Fibroblast of skin of scalp (primary cell): ENCODE results near the gene EPHB4.
A peak's percentile ranks its signal among the peaks of the same experiment; 100 is the strongest.
"Not testable (repeated sequence)": the region's sequence is repeated elsewhere in the genome, so short reads cannot be mapped to it uniquely, and the experiment has no call there.

Experiments
- DNase-seq: peaks from one replicate; pipeline ENCODE4 v3.0.0-alpha.2; 2013

The EPHB4 gene

GRCh38 chr7:100819586-100819985 lies 7.7 kb downstream of the EPHB4 start:
- DNase-seq: no peak

DNA sequence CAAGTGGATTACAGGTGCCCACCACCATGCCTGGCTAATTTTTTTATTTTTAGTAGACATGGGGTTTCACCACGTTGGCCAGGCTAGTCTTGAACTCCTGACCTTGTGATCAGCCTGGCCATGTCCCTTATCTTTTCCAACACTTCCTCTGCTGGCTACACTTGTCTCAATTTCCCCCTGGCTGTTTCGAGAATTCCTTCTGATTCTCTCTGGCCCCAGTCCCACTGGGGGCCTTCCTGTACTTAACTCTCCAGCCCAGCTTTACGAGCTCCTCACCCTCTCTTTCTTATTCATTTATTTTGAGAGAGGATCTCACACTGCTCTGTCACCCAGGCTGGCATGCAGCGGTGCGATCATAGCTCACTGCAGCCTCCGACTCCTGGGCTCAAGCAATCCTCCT lies 8.5 kb downstream of the EPHB4 start:
- DNase-seq: no peak

DNA sequence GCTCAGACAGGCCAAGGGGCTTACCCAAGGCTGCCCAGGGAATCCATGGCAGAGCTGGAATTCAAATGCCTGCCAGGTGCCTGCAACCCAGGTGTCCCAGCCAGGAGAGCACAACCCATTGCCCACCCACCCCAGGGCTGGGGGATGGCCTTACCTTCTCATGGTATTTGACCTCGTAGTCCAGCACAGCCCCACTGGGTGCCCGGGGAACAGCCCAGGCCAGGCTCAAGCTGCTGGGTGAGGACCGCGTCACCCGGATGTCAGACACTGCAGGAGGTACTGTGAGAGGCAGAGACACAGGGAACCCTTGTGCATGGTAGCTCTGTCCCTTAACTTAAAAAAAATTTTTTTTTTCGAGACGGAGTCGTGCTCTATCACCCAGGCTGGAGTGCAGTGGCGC lies 9.0 kb downstream of the EPHB4 start:
- no peak for DNase-seq

DNA sequence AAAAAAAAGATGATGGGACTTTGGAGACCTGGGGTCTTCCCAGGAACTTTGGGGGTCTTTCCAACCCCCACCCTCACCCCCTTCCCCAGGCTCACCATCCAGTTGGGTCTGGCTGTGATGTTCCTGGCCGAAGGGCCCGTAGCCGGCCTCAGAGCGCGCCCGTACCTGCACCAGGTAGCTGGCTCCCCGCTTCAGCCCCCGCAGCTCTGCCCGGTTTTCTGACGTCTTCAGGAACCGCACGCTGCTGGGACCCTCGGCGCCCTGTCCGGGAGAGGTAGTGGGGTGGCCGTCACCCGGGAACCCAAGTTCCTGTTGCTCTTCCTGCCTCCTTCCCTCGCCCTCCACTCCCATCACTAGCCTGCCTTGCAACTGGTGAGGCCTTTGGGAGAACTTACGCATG lies 10.2 kb downstream of the EPHB4 start:
- DNase-seq: no peak

DNA sequence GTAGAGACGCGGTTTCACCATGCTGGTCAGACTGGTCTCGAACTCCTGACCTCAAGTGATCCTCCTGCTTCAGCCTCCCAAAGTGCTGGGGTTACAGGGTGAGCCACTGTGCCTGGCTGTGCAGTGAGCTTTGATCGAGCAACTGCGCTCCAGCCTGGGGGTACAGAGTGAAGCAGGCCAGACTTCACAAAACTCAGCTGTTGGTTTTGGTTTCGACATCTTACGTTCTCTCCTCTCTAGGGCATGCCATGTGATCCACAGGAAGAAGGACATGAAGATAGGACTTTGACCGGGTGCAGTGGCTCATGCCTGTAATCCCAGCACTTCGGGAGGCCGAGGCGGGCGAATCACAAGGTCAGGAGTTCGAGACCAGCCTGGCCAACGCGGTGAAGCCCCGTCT lies 10.8 kb downstream of the EPHB4 start:
- not testable (repeated sequence) for DNase-seq

DNA sequence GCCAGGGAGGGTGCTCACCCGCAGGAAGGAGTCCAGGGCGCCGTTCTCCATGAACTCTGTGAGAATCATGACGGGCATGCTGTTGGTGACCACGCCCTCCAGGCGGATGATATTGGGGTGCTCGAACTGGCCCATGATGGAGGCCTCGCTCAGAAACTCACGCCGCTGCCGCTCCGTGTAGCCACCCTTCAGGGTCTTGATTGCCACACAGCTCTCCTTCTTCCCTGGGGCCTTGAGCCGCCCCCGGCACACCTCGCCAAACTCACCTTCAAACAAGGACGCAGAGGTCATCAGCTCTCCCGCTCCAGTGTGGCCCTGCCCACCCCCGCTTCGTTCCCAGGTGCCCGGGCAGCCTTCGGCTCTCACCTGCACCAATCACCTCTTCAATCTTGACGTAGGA lies 14.6 kb downstream of the EPHB4 start:
- no peak for DNase-seq

DNA sequence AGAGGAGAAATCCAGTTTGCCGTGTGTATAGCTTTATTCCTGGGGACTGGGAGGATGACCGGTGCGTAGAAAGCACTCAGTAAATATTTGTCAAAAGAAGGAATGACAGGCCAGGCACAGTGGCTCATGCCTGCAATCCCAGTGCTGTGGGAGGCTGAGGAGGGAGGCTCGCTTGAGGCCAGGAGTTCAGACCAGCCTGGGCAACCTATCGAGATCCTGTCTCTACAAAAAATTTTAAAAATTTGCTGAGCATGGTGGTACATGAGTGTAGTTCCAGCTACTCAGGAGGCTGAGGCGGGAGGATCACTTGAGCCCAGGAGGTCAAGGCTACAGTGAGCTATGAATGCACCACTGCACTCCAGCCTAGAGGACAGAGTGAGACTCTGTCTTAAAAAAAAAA lies 15.8 kb downstream of the EPHB4 start:
- no peak for DNase-seq

DNA sequence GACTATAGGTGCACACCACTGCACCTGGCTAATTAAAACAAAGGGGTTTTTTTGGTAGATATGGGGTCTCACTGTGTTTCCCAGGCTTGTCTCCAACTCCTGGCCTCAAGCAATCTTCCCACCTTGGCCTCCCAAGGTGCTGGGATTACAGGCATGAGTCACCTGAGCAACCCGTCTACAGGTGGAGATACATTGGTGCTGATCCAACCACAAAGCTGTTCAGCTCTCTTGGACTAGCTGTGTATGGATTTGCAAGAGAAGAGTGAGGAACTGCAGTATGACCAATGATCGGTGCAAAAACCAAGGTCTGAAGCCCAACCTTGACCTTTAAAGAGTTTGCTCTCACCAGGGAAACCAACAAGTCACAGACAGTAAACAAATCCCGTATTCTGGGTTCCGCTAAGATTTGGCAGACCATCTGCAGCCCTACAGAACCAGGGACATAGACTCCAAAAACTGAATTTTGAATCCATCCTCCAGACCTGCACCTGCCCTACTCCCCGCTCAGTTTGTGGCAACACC lies 18.9 kb downstream of the EPHB4 start:
- DNase-seq: no peak

GRCh38 chr7:100806883-100807282 lies 20.4 kb downstream of the EPHB4 start:
- not testable (repeated sequence) for DNase-seq

GRCh38 chr7:100806276-100806675 lies 21.0 kb downstream of the EPHB4 start:
- DNase-seq: no peak

GRCh38 chr7:100804681-100805431 lies 22.5 kb downstream of the EPHB4 start:
- DNase-seq: no peak

DNA sequence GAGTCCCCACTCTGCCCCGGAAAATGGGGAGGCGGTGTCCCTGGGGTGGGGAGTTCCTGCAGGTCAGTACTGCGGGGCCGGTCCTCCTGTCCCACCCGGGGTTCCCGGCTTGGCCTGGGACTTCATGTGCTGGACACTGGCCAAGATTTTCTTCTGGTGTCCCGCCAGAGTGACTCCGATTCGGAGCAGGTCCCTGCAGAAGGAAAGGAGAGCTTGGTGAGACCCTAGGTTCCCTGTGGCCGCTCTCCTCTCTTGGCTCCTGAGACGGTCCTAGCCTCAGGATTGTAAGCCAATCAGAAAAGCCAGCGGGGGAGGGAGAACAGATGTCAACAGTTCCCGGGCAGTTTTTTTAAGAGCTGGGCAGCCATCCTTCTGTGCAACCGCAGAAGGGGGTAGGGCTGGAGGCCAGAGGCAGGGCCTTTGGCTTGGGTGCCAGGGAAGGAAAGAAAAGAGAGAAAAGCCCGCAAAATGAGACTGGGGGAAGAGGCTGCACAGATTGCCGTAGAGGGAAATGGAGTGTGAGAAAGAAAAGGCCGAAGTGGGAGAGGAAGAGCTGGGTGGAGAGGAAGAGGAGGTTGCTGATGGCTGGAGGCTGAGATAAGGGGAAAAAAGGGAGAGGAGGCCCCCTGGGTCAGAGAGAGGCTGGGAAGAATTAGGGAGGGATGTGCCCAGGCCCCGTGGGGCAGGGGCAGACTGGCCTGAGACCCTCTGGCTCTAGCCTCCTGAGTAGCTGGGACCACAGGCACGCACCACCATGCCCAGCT lies 23.7 kb downstream of the EPHB4 start:
- peak; percentile 87 for DNase-seq

DNA sequence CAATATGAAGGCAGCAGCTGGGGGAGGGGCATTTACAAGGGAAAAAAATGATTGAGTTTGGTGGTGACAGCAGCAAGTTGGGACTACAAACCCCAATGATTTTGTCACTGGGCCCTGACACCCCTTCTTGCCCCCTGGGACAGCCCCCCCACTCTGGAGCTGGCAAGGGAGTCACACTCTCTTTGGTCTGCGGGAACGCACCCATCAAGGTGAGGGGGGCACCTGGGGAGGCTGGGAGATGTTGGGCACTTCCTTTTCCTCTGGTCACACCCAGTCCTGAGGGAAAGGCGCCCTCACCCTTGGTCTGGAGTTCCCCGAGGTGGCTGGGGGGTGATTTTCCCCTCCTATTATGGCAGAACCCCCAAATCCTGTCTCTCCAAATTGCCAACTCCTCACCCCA lies 24.4 kb downstream of the EPHB4 start:
- no peak for DNase-seq

GRCh38 chr7:100801833-100802568 lies 25.3 kb downstream of the EPHB4 start:
- peak; percentile 77 for DNase-seq

DNA sequence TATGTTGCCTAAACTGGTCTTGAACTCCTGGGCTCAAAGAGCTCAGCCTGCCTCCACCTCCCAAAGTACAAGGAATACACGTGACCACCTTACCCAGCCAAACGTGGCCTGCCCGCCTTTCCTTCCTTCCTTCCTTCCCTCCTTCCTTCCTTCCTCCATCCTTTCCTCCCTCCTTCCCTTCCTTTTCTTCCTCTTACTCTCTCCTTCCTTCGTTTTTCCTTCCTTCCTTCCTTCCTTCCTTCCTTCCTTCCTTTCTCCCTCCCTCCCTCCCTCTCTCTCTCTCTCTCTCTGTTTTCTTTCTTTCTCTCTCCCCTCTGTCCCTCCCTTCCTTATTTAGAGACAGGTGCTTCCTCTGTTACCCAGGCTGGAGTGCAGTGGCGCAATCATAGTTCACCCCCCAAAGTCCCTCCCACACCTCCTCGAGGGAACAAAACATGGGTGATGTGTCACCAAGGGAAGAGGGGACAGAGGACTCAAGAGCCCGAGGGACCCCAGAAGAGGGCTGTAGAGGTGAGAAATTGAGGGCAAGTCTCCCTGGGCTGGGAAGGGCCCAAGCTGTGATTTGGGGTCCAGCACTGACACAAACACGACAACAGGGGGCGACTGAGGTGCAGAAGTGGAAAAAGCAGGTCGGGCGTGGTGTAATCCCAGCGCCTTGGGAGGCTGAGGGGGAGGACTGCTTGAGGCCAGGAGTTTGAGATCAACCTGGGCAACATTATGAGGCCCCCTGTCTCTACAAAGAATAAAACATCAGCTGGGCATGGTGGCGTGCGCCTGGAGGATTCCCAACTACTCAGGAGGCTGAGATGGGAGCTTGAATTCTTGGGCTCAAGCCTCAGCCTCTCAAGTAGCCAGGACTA lies 28.1 kb downstream of the EPHB4 start:
- DNase-seq: peak; percentile 68

DNA sequence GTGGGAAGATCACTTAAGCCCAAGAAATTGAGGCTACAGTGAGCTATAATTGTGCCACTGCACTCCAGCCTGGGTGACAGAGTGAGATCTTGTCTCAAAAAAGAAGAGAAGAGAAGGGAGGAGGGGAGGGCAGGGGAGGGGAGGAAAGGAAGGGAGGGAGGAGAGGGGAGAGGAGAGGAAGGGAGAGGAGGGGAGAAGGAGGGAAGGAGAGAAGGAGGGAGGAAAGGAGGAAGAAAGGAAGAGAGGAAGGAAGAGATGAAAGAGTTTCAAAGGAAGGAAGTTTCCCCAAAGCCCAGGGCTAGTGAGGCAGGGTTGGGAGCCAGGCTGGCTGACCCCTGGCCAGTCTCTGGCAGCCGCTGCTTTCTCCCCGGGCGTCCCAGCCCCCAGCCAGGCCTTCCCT lies 32.6 kb downstream of the EPHB4 start:
- DNase-seq: no peak

DNA sequence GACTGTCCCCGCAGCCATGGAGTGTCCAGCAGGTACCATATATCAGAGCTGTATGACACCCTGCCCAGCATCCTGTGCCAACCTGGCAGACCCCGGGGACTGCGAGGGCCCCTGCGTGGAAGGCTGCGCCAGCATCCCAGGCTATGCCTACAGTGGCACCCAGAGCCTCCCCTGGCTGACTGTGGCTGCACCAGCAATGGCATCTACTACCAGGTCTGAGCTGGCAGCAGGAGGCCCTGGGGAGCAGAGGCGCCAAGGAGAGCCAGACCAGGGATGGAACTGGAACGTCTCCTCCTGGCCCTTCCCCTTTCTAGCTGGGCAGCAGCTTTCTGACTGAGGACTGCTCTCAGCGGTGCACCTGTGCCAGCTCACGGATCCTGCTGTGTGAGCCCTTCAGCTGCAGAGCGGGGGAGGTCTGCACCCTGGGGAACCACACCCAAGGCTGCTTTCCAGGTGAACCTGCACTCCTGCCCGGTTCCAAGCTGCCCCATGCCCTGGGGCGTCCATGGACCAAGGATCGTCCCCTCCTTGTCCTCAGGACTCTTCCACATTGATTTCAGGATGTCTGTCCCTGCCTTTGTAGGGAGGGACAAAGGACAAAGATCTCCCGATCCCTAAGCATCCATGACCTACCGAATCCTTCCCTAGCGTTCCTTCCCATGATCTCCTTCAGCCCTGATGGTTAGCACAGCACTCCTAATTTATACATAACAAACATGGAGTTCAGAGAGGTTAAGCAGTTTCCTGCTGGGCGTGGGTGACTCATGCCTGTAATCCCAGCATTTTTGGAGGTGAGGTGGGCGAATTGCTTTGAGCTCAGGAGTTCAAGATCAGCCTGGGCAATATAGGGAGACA lies 33.3 kb downstream of the EPHB4 start:
- no peak for DNase-seq

GRCh38 chr7:100791881-100792666 lies 35.2 kb downstream of the EPHB4 start:
- no peak for DNase-seq

DNA sequence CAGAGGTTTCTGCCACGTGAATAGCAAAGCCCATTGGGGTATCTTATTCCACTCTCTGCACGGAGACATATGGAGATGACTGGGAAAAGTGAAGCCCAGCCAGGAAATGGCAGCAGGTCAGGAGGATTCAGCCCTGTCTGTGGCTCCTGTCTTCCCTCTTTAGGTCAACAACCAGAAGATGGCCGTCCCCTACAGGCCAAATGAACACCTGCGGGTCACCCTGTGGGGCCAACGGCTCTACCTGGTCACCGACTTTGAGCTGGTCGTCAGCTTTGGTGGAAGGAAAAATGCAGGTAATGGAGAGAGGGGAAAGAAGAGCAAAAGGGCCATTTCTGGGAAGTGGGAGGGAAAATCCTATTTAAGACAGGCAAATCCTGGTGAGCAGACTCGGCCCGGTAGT lies 38.3 kb downstream of the EPHB4 start:
- DNase-seq: no peak

DNA sequence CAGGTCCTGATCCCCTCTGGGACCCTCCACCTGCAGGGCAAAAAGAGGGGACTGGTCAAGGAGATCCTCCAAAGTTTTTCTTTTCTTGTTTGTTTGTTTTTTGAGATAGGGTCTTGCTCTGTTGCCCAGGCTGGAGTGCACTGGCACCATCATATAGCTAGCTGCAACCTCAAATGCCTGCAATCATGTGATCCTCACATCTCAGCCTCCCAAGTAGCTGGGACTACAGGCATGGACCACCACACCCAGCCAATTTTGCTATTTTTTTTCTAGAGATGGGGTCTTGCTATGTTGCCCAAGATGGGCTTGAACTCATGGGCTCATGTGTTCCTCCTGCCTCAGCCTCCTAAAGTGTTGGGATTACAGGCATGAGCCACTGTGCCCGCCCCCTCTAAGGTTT lies 41.0 kb downstream of the EPHB4 start:
- DNase-seq: no peak
